Aorta (tissue), 5 donors: ENCODE data around the gene PACS2. TPM values are rescaled to one million over a fixed set of nuclear protein-coding genes. Genes with fewer than 3 reads are reported as not detected.
A peak's percentile ranks its signal among the peaks of the same experiment; 100 is the strongest.

Source experiments
- ATAC-seq: fragments of 200-7000 bp; cut with Tn5 transposase; one replicate; pipeline ENCODE4 v1.9.1; 2022; ENCODE audit warnings: moderate library complexity; ENCODE audit not compliant: low FRiP score
- DNase-seq, 2 donors: peaks; one replicate each; pipeline ENCODE4 v3.0.0-alpha.2; 2020
- H3K27ac ChIP-seq, 2 donors: one replicate each; pipeline ENCODE4 v1.5.1; 2013; ENCODE audit warnings: low read length in 2 of 2, mild to moderate bottlenecking in 2 of 2, moderate library complexity in 2 of 2, control low read depth in 1 of 2, inconsistent platforms in 1 of 2, low read depth in 1 of 2
- H3K27me3 ChIP-seq, 2 donors: one replicate each; pipeline ENCODE4 v1.6.1; 2013; ENCODE audit warnings: control low read depth in 1 of 2, low read length in 1 of 2, mild to moderate bottlenecking in 1 of 2, moderate library complexity in 1 of 2; ENCODE audit not compliant: insufficient read depth in 2 of 2, control insufficient read depth in 1 of 2
- H3K36me3 ChIP-seq, 2 donors: one replicate each; pipeline ENCODE4 v1.6.1; 2013; ENCODE audit warnings: control low read depth in 1 of 2, low read length in 1 of 2, mild to moderate bottlenecking in 1 of 2; ENCODE audit not compliant: insufficient read depth in 2 of 2, control insufficient read depth in 1 of 2
- H3K4me1 ChIP-seq, 2 donors: one replicate each; pipeline ENCODE4 v1.6.1; 2013; ENCODE audit warnings: low read length in 2 of 2, control low read depth in 1 of 2, mild to moderate bottlenecking in 1 of 2, moderate library complexity in 1 of 2; ENCODE audit not compliant: insufficient read depth in 2 of 2, control insufficient read depth in 1 of 2
- H3K4me3 ChIP-seq, 2 donors: one replicate each; pipeline ENCODE4 v1.5.1; 2013; ENCODE audit warnings: low read length in 2 of 2, control low read depth in 1 of 2, mild to moderate bottlenecking in 1 of 2
- H3K9me3 ChIP-seq: one replicate; pipeline ENCODE4 v1.6.1; 2013; ENCODE audit warnings: mild to moderate bottlenecking, low read length; ENCODE audit not compliant: control insufficient read depth
- WGBS, 2 donors: extraction: QIAGEN DNeasy Blood & Tissue Kit; methylation state at CpG; one replicate each; pipeline ENCODE4 v1.1.7; 2013; 5-methylcytosine and 5-hydroxymethylcytosine counted together
- intact Hi-C, 2 donors: fragments of 100-400 bp; cut with DNase I; formaldehyde crosslinking; loops; one replicate each; pipeline versions ENCODE4 v1.14.2 to v1.15.0; 2022
- polyA plus RNA-seq, 2 donors: library from polyadenylated mRNA; stranded (reverse); fragments of 200-250 nt; gene quantifications; one replicate each; pipeline ENCODE4 v1.2.3, GENCODE V29; 2013
- total RNA-seq, 2 donors: library from RNA; stranded (reverse); fragmentation: NEBNext Ultra II Directional; extraction: Animal tissue kit (Norgen Biotek cat#: 25700); gene quantifications; one replicate each; pipeline ENCODE4 v1.2.1, GENCODE V29; 2021
- donor health status: healthy with polysubstance abuse.
- donor health status: Bipolar disorder and iron deficiency.
- donor health status: DM: no; HTN: no; CAD: no.
- donor health status: DM: no; HTN: no; CAD: no.
- donor health status: DM: yes; HTN: yes; CAD: no.

Gene PACS2
- total and polyA plus RNA-seq, 4 donors, result 17.2 to 140 (median 84.9) TPM

DNA sequence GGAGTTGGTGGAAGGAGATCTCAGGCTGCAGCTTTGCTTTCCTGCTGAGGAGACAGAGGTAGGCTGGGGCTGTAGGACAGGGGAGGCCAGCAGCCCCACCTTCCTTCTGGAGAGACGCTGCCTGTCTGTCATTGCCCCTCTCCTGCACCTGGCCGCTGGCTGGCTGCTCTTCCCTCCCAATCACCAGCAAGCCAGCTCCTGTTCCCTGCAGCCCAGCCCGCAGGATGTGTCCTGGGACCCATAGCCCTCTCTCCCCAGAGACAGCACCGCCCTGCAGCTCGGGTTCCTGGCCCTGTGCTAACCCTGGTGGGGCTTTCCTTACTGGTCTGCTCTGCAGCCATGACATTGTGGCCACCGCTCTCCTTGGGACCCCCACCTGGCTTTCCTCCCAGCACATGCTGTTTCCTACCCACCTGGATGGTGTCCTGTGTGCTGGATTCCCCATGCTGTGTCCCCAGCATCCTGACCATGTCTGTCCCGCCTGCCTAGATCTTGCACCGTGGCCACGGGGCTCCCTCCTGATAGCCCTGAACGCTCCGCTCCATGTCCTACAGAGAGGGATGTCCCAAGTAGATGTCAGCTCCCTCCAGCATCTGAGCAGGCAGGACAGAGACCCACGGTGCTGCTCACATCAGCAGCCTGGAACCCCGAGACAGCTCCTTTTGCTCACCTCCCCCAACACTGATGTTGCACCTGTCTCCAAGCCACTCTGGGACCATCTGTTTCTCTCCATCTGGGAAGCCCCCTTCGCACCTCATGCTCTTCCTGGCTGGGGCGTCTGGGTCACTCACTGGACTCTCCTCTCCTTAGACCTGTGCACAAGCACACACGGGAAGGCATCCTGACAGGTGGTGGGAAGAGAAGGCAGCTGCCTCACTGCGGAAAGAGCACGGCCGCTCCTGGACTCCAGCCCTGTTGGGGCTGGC lies 104.0 kb downstream of the PACS2 start:
- H3K27ac ChIP-seq, result no peak overlapping the region
- WGBS, 2 donors, result 80 to 81% methylated on average over 19 of the region's 19 CpGs
- H3K36me3 ChIP-seq, result no peaks in the 10 kb centered on the region
- DNase-seq (no peak), ATAC-seq (no peak)
- H3K4me3 ChIP-seq, result no peak overlapping the region
- intact Hi-C loops, result no loop called here
- no peaks in the 10 kb centered on the region for H3K4me1 ChIP-seq
- no peaks in the 10 kb centered on the region for H3K9me3 ChIP-seq
- no peaks in the 10 kb centered on the region for H3K27me3 ChIP-seq

DNA sequence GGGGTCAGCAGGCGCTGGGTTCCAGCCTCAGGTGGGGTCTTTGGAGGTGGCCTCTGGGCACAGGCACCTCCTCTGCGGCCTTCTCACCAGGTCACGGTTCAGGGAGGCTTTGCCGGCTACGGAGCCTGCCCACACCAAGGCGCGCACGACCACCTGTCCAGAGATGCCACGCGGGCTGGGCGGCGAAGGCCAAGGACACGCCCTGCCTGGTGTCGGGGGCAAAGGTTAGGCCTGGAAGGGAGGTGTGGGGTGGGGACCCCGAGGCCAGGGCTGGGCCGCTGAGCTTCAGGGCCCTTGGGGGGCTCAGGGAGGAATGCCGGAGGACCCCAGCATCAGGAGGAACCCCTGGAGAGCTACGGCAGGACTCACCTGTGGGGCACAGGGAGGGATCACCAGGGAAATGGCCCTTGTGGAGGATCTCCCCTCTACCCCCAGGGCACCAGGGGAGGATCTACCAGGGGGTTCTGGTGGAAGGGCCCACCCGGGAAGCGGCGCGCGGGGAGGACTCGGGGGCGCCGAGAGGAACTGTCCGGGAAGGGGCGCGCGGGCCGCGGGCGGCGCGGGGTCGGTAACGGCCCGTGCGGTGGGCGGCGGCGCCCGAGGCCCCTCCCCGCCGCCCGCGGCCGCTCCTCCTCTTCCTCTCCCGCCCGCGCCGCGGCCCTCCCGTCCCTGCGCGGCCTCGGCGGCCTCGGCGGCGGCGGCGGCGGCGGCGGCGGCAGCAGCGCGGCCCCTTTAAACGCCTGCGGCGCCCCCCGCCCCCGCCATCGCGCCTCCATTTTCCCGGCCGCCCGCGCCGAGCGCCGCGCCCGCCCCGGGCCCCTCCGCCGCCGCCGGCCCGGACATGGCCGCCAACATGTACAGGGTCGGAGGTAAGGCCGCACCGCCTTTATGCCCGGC lies 104.9 kb downstream of the PACS2 start, which contains the start of gene MTA1:
MTA1 (plus strand) TSS at position 633 of the 897 bp plus-strand sequence; CDS start at position 842, 209 bp downstream.
- Histone ChIP-seq H3K27ac (peak within 1 kb of the TSS; percentile 15 to 38), H3K27me3 (no peaks in the 10 kb centered on the region), H3K36me3 (no peaks in the 10 kb centered on the region), H3K4me1 (no peaks in the 10 kb centered on the region), H3K4me3 (peak within 1 kb of the TSS; percentile 77 to 93), H3K9me3 (no peaks in the 10 kb centered on the region)
- ATAC-seq, result peak; percentile 48
- 4 to 12% methylated on average over 23 to 96 of the region's 96 CpGs for WGBS, 2 donors
- intact Hi-C loops, result no loop called here
- DNase-seq, result no peak

DNA sequence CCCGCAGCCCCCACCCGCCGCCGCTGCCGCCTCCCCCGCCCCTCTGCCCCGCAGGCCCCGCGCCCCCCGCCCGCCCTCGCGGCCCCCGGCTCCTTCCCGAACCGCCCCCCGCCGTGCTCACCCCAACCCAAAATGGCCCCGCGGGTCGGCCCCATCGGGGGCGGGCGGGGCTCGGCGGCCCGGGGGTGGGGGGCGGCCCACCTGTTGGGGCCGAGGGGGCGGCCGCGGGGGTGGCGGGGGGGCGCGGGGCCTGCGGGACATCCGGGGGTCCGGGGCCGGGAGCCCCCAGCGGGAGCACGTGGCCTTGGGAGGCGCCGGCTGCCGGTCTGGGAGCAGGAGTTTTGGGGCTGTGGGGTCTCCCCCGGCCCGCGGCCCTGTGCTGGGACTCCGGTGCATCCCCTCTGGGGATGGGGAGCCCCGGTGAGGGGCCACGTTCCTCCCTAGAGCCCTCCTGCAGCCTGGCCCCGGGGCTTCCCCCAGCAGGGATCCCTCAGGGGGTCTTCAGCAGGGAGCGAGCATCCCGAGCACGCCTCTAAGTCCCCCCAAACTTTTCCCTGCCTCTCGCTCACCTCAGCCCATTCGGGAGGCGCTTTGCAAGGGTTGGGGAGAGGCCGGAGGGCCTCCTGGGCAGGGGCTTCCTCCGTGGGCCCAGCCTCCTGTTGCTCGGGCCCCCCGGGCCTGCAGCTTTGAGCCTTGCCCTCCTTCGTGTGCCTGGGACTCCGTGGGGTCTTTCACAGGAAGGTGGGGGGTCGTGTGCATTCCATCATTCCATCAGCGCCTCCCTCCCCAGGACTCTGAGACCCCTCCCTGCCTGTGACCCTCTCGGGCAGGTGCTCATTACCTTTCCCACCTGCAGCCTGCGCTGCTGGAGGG lies 105.8 kb downstream of the PACS2 start:
- 3 to 5% methylated on average over 36 to 67 of the region's 67 CpGs for WGBS, 2 donors
- Histone ChIP-seq H3K4me3 (peak overlapping the region; percentile 77 to 93), H3K4me1 (no peaks in the 10 kb centered on the region), H3K27me3 (no peaks in the 10 kb centered on the region), H3K9me3 (no peaks in the 10 kb centered on the region), H3K27ac (peak overlapping the region; percentile 15 to 16), H3K36me3 (no peaks in the 10 kb centered on the region)
- DNase-seq (peak in 1 of 2 donors; percentile 76), ATAC-seq (no peak)
- intact Hi-C loops, result no loop called here

DNA sequence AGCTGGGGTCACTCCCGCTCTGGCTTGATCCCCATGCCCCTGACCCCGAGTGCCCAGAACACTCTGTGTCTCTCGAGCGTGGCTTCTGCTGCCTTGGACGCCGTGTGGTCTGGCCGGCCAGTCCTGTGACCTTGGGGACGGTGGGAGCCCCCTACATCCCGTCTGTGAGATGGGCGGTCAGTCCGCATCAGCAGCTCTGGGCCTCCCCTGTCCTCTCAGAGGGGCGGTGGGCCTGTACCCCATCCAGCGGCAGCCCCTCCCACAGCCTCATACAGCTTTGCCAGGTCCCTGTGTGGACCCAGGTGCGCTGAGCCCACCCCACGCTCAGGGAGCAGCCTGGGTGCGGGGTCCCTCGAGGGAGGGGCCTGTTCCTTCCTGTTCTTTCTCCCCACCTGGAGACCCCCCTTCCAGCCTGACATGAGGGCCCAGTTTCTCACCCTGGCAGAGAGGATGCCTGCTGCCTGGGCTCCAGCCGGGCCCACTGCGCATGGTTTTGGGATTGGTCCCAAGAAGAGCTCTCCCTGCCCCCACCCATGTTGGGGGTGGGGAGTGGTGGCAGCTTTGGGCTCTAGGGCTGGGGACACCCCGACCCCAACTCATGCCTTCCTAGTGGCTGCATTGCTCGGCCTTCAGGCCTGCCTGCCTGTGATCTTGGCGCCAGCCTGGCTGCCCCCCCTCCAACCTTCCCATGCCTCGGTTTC lies 106.6 kb downstream of the PACS2 start:
- Histone ChIP-seq H3K27ac (peak overlapping the region in 1 of 2 donors; percentile 10), H3K36me3 (no peaks in the 10 kb centered on the region), H3K9me3 (no peaks in the 10 kb centered on the region), H3K27me3 (no peaks in the 10 kb centered on the region), H3K4me3 (peak overlapping the region in 1 of 2 donors; percentile 77), H3K4me1 (no peaks in the 10 kb centered on the region)
- WGBS, 2 donors, result 40 to 42% methylated on average over 23 of the region's 23 CpGs
- DNase-seq, result no peak
- intact Hi-C loops, result no loop called here
- no peak for ATAC-seq

DNA sequence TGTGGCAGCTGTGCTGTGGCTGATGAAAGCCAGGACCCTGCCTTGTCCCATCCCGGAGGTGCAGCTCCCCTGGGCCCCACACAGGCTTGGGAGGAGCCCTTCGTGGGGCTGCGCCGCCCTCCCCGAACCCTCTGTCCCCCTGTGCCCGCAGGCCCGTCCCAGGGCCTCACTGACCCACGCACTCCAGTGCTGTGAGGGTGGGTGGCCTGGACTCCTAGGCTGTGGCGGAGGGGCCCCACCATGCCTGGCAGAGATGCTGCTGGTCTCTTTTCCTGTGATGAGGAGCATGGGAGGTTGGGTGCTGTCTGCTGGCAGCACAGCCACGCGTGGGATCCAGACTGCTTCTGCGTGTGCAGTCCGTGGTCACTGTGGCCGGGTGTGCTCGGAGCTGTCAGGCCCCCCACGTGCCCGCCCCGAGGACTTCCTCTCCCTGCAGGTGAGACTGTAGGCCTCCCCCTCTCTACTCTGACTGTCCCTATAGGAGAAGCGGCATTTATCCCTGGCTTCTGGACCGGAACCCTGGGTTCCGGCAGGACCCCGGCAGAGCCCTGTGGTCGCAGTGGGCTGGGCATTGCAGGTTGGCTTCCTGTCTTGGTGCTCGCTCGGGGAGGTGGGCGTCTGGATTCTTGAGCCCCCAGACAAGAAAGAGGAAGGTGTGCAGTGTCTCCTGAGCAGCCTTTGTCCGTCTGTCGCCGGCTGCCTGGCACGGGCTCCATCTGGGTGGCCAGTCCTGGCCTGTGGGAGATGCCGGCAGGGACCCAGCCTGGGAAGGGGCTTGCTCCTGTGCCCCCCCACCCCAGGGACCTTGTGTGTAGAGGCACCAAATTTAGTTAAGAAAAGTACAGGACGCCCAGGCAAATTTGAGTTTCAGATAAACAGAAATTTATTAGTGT lies 107.4 kb downstream of the PACS2 start:
- H3K36me3 ChIP-seq, result no peaks in the 10 kb centered on the region
- H3K9me3 ChIP-seq, result no peaks in the 10 kb centered on the region
- intact Hi-C loops, result no loop called here
- DNase-seq (no peak), ATAC-seq (no peak)
- WGBS, 2 donors, result 53 to 63% methylated on average over 32 of the region's 32 CpGs
- H3K27me3 ChIP-seq, result no peaks in the 10 kb centered on the region
- no peaks in the 10 kb centered on the region for H3K4me1 ChIP-seq
- H3K27ac ChIP-seq, result peak overlapping the region in 1 of 2 donors; percentile 16
- no peak overlapping the region for H3K4me3 ChIP-seq

DNA sequence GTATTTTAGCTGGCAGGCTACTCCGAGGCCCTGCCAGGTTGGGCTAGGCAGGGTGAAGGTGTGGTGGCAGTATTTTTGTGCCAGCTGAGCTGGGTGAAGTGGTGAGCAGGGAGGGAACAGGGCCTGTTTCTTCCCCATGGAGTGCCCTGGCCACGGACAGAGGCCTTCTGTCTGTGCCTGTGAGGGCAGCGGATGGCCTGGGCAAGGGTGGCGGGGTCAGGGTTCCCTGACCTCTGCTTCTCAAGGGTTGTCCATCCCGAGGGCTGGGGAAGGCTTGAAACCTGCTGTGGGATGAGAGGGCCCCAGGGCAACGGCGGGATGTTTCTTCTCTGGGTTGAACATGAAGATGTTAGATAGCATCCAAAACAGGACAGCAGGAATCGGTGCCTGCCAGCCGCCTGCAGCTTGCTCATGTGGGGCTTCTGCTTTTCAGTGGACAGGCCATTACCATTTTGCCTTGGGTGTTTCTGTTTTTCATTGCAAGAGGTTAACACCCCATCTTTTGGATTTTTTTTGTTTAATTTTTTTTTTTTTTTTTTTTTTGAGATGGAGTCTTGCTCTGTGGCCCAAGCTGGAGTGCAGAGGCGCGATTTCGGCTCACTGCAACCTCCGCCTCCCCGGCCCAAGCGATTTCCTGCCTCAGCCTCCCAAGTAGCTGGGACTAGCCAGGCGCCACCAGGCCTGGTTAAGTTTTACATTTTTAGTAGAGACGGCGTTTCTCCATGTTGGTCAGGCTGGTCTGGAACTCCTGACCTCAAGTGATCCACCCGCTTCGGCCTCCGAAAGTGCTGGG lies 108.3 kb downstream of the PACS2 start:
- Histone ChIP-seq H3K36me3 (no peaks in the 10 kb centered on the region), H3K27ac (no peak overlapping the region), H3K4me3 (no peak overlapping the region), H3K27me3 (no peaks in the 10 kb centered on the region), H3K9me3 (no peaks in the 10 kb centered on the region), H3K4me1 (no peaks in the 10 kb centered on the region)
- 79% methylated on average over 21 of the region's 21 CpGs for WGBS, 2 donors
- DNase-seq (no peak), ATAC-seq (no peak)
- intact Hi-C loops, result no loop called here
